Effector memory CD8-positive, alpha-beta T cell (primary cell): ENCODE measurements around the gene SDC3.

Experiments used
- ATAC-seq: fragments of 150-1000 bp; cut with Tn5 transposase; replicated peaks from 2 replicates; pipeline ENCODE4 v1.10.0; 2021; ENCODE audit warnings: mild to moderate bottlenecking, moderate library complexity
- DNase-seq, 3 experiments: peaks; one replicate each; pipeline ENCODE4 v3.0.0; 2021
- H3K27ac Mint-ChIP-seq, 2 donors: one replicate each; pipeline ENCODE4 v1.8.0; 2022; ENCODE audit warnings: mild to moderate bottlenecking in 2 of 2, mixed read lengths in 2 of 2, moderate library complexity in 2 of 2
- H3K27me3 Mint-ChIP-seq, 2 donors: one replicate each; pipeline ENCODE4 v1.8.0; 2022; ENCODE audit warnings: mixed read lengths in 2 of 2
- H3K36me3 Mint-ChIP-seq: one replicate; pipeline ENCODE4 v1.8.0; 2022; ENCODE audit warnings: mild to moderate bottlenecking, moderate library complexity, mixed read lengths; ENCODE audit not compliant: insufficient read depth
- H3K4me1 Mint-ChIP-seq, 2 donors: one replicate each; pipeline ENCODE4 v1.8.0; 2022; ENCODE audit warnings: low read depth in 2 of 2, mixed read lengths in 2 of 2
- H3K4me3 Mint-ChIP-seq, 2 donors: one replicate each; pipeline ENCODE4 v1.8.0; 2022; ENCODE audit warnings: mild to moderate bottlenecking in 2 of 2, mixed read lengths in 2 of 2, moderate library complexity in 2 of 2
- H3K9me3 Mint-ChIP-seq, 2 donors: one replicate each; pipeline ENCODE4 v1.8.0; 2022; ENCODE audit warnings: mixed read lengths in 2 of 2

Gene SDC3

DNA sequence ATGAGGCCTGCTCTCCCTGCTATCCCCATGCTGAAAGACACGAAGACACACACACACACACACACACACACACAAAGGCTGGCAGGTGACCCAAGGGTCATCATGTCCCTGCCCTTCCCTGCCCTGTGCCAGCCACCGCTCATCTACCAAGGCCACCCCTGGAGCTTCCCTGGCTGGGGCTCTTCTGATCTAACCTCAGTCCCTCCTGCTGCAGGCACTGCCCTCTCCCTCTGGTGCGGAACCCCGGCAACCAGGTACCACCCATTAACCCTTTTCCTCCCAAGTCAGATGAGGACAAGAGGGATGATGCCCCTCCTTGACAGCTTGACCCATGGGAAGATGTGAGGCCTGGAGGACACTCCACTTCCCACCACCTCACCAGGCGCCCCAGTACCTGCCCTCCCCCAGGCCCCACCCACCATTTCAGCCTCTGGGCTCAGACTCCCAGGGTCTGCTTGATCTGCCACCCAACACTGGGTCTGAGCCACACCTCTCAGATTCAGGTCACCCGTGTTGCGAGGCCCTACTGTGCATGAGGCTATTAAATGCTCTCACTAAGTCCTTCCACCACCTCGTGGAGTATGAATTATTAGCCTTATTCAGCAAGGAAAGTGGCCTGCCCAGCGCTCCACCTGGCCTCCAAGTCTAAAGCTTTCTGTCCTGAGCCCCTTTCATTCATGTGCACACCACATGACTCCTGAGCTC is 2.5 kb downstream of the SDC3 start:
- H3K27me3 Mint-ChIP-seq, result peaks cover 20 to 79% of the 10 kb centered on the region in 2 donors
- no peak overlapping the region for H3K4me3 Mint-ChIP-seq

DNA sequence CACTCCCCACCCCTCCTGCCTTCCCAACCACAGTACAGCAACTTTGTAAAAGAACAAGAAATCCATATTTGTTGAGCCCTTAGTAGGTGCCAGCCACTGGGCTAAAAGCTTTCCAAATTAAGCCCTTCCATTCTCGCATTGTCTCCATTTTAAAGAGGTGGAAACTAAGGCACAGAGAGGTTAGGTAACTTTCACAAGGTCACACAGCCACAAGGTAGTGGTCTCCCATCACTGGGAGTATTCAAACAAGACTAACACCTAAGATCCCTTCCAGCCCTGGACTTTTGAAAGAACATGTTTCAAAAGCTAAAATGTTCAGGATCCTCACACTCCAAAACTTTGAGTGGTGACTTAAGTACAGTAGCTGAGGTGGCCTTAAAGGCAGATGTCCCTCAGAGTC is 3.2 kb downstream of the SDC3 start:
- Mint-ChIP-seq H3K36me3 (peaks cover 4% of the 10 kb centered on the region), H3K27ac (no peak overlapping the region), H3K4me1 (peaks cover 15% of the 10 kb centered on the region in 2 donors), H3K27me3 (peaks cover 15 to 72% of the 10 kb centered on the region in 2 donors), H3K9me3 (no peaks in the 10 kb centered on the region), H3K4me3 (no peak overlapping the region)
- no peak for ATAC-seq
- DNase-seq, result no peak

More for the DNA sequence above, 2.5 kb downstream of the SDC3 start:
- Mint-ChIP-seq H3K27ac (peak overlapping the region in 1 of 2 donors; percentile 73), H3K9me3 (no peaks in the 10 kb centered on the region), H3K4me1 (peaks cover 15% of the 10 kb centered on the region in 2 donors), H3K36me3 (peaks cover 4% of the 10 kb centered on the region)
- ATAC-seq (no peak), DNase-seq (no peak)

DNA sequence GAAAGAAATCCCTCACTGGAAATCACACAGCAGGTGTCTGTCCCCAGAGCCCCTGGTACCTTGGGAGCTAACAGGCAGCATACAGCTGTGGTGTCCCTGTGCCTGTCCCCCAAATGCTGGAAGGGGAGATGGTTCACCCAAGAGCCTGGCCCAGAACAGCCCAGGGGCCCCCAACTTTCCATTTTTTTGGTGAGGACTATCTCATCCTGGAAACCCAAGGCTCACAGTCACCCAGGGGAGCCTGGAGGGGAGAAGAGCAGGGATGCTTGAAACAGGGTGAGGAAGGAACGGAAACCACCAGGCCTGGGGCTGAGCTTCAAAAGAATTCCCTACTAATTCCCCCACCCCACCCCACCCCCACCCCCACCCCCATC is 3.6 kb downstream of the SDC3 start:
- no peak overlapping the region for H3K27ac Mint-ChIP-seq
- peaks cover 13 to 69% of the 10 kb centered on the region in 2 donors for H3K27me3 Mint-ChIP-seq
- ATAC-seq, result no peak

DNA sequence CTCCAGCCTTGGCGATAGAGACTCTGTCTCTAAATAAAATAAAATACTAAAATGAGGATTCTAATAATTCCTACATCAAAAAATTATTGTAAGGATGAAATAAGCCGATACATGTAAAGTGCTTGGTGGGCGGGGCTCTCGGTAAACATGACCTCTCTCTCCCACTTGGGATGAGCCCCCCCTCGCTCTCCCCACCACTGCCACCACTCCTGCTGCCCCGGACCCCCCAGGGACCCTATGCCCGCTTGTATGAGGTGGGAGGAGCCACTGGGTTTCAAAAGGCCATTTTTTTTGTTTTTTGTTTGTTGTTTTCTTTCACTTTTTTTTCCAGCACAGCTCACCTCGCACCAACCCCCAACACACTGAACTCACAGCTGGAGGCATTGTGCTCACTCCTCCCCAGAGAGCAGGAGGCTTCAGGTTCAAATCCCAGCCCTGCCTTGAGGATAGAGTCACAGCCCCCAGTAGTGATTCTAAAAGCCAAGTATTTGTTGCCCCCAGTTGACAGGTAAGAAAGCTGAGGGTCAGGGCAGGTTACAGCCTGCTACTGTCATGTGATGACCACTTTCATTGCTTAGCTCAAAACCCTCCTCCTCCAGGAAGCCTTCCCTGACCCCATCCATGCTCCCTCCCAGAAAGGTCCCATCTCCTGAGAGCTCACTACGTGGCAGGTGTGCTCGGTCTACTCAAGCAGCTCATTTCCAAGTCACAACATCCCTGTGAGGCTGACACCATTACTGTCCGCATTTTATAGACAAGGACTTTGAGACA is 4.2 kb downstream of the SDC3 start:
- Mint-ChIP-seq H3K4me3 (no peak overlapping the region), H3K27ac (peak overlapping the region in 1 of 2 donors; percentile 35), H3K4me1 (peaks cover 10 to 12% of the 10 kb centered on the region in 2 donors), H3K9me3 (no peaks in the 10 kb centered on the region), H3K27me3 (peaks cover 13 to 69% of the 10 kb centered on the region in 2 donors), H3K36me3 (peaks cover 4% of the 10 kb centered on the region)
- no peak for DNase-seq
- ATAC-seq, result no peak

More for the DNA sequence above, 3.6 kb downstream of the SDC3 start:
- Mint-ChIP-seq H3K4me1 (peaks cover 15% of the 10 kb centered on the region in 2 donors), H3K4me3 (no peak overlapping the region), H3K36me3 (peaks cover 4% of the 10 kb centered on the region), H3K9me3 (no peaks in the 10 kb centered on the region)
- no peak for DNase-seq

DNA sequence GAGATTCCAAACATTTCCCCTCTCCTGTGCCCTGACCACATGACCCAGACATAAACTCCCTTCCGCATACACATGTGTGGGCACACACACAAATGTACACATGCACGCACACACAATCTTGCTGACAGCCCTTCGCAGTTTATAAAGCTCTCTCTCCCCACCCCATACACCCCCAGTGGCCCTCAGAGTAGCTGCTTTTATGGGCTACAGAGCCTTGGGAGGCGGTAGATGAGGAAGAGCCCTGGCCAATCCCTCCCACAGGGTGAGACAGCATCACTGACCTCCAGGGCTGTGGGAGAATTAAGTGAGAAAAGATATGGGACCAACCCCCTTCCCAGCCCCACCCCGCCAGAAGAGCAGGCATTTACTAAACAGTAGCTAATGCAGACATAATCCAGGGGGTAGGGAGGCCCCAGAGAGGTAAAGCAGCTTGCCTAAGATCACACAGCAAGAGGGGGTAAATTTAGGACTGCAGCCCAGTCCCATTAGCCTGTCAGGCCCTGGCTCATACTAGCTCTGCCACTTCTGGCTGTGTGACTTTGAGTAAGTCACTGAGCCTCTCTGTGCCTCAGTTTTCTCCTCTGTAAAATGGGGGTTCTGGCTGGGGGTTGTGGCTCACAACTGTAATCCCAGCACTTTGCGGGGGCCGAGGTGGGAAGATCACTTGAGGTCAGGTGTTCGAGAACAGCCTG is 5.1 kb downstream of the SDC3 start:
- ATAC-seq, result no peak
- no peak for DNase-seq
- H3K27ac Mint-ChIP-seq, result no peak overlapping the region

DNA sequence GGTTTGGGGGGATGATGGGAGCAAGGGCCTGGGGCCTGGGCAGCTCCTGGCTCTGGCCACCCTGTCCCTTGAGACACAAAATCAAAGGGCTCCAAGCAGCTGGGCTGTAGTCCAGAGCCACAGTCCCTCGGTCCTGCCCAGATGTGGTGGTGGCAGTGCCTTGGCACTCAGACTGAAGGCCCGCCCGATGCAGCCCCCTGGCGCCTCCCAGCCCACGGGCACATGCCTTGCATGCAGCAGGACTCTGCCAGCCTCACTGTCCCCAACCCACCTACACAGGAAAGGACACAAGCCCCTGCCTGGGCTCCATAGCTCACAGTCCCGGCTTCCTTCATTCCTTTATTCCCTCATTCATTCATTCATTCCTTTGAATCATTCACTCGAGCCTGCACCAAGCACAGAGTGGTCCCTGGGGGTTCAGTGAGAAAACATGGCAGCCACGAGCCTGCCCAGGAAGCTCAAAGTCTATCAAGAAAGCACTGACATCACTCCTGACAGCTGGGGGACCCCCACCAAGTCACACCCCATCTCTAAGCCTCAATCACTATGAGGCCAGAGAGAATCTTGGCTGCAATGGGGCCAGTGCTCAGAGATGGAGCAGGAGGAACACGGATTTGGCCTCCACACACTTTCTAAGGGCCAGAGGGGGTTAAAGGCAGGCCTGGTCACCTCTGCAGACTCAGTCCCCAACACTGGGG is 5.8 kb downstream of the SDC3 start:
- no peak overlapping the region for H3K27ac Mint-ChIP-seq
- H3K4me3 Mint-ChIP-seq, result no peak overlapping the region
- H3K36me3 Mint-ChIP-seq, result peaks cover 4% of the 10 kb centered on the region
- DNase-seq (no peak), ATAC-seq (no peak)
- peaks cover 5% of the 10 kb centered on the region in 2 donors for H3K4me1 Mint-ChIP-seq
- H3K9me3 Mint-ChIP-seq, result no peaks in the 10 kb centered on the region
- peaks cover 11 to 70% of the 10 kb centered on the region in 2 donors for H3K27me3 Mint-ChIP-seq

More for the DNA sequence above, 5.1 kb downstream of the SDC3 start:
- Mint-ChIP-seq H3K27me3 (peaks cover 13 to 65% of the 10 kb centered on the region in 2 donors), H3K4me1 (peaks cover 5 to 7% of the 10 kb centered on the region in 2 donors), H3K36me3 (peaks cover 4% of the 10 kb centered on the region), H3K4me3 (no peak overlapping the region), H3K9me3 (no peaks in the 10 kb centered on the region)

DNA sequence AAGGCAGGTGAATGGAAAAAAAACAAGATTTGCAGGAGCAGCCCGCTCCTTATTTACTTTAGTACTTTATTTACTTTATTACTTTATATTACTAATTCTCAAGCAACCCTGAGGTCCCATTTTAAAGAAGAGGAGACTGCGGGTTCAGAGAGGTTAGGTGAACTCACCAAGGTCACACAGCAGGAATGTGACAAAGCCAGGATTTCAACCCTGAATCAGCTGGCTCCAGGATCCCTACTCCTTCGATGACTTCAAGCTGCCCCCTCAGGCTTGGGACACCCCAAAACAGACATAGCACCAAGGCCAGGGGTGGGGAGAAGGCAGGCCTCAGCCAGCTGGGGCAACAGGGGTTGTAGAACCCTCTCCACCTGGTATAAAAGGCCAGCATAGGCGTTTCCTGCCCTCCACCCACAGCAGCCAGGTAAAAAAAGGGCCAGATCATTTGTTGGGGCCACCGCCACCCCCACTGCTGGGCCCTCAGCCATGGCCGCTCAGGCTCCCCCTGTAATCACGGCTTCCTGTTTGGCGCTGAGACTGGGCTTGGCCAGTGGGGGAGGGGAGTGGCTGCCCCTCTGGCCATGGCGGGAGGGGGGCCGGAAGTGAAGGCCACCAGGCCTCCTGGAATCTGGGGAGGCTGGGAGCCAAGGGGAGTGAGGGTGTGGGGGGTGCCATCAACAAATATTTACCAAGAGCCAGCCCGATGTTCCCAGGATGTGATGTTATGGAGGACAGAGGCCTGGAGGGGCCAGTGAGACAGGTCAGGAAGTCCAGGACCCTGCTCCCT is 6.6 kb downstream of the SDC3 start:
- no peak for ATAC-seq
- peaks cover 4% of the 10 kb centered on the region for H3K36me3 Mint-ChIP-seq
- H3K4me3 Mint-ChIP-seq, result no peak overlapping the region
- H3K27ac Mint-ChIP-seq, result no peak overlapping the region
- no peak for DNase-seq
- peaks cover 5 to 64% of the 10 kb centered on the region in 2 donors for H3K27me3 Mint-ChIP-seq
- H3K9me3 Mint-ChIP-seq, result no peaks in the 10 kb centered on the region
- H3K4me1 Mint-ChIP-seq, result peaks cover 0 to 2% of the 10 kb centered on the region in 2 donors

DNA sequence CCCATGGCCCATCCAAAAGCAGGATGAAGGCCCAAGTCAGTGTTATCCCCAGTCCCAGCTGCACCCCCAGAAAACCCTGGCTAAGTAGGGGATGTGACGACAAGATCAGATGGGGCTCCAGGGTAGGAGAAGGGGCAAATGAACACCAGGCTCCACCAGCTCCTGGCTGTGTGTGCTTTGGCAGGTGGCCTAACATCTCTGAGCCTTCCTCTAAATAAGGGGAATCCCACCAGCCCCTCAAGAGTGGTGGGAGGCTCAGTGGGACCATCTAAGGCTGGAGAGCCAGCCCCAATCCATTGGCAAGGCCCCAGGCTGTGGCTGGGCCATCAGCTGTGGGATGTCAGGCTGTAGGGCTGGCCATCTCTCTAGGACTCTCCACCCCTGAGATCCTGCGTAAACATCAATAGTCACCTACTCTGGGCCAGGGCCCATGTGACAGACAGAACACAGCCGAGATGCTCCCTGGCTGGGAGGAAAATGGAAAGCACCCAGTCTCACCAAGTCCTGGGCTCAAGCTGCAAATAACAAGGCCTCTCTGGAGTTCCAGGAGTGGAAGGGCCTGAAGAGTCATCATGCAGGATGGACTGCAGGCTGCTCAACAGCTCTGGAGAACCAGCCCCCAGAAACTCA is 7.5 kb downstream of the SDC3 start:
- Mint-ChIP-seq H3K4me3 (no peak overlapping the region), H3K36me3 (peaks cover 4% of the 10 kb centered on the region), H3K4me1 (peaks cover 0 to 2% of the 10 kb centered on the region in 2 donors), H3K27ac (no peak overlapping the region), H3K27me3 (peaks cover 12 to 62% of the 10 kb centered on the region in 2 donors), H3K9me3 (no peaks in the 10 kb centered on the region)
- DNase-seq (no peak), ATAC-seq (no peak)

DNA sequence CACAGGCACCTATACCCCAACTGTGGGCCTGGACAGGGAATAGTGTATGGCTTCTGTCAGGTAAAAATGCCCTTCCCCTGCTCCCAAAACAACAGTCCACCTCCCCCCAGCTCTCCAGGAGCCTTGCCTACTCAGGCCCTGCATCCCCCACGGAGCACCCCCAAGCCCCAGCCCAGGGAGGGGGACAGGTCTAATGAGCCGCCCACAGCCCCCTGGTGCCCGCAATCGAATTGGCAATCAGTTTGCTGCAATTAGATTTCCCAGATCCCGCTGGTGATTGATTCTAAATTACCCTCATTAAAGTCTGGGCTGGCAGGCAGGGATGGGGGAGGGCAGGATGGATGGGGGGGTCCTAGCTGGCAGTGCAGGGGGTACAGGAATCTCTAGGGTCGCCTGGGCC is 8.1 kb downstream of the SDC3 start:
- H3K4me3 Mint-ChIP-seq, result no peak overlapping the region
- peaks cover 14 to 62% of the 10 kb centered on the region in 2 donors for H3K27me3 Mint-ChIP-seq
- no peak overlapping the region for H3K27ac Mint-ChIP-seq
- H3K36me3 Mint-ChIP-seq, result peaks cover 4% of the 10 kb centered on the region
- peaks cover 0 to 2% of the 10 kb centered on the region in 2 donors for H3K4me1 Mint-ChIP-seq
- ATAC-seq, result no peak
- H3K9me3 Mint-ChIP-seq, result no peaks in the 10 kb centered on the region
- DNase-seq, result no peak

DNA sequence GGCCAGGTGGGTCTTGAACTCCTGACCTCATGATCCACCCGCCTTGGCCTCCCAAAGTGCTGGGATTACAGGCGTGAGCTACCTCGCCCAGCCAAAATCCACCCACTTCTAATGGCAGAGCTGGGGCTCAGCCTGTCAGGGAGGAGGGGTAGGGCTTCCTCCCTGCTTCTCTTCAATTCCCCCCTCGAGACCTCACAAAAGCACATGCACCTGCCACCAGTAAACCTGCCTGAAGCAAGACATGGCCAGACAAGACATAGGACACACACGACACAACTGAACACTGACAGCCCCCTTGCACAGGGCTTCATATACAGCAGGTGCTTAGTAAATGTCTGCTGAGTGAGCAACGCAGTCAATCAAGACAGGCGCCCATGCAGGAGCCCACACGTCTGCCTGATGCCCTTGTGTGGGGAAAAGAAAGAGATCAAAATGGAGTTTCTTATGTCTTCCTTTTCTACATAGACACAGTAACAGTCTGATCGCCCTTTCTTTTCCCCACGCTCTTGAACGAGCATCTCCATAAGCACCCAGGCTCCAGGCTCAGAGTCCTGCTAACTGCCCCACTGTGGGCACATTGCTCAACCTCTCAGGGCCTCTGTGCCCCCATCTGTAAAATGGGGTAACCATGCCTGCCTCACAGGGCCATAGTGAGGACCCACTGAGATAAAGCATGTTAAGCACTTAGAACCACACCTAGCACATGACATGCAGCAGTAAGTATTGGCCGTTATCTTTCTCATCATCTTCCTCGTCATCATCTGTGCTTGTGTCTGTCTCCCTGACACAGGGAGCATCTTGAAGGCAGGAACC is 8.8 kb downstream of the SDC3 start:
- Mint-ChIP-seq H3K27ac (no peak overlapping the region), H3K4me3 (no peak overlapping the region), H3K27me3 (peaks cover 14 to 63% of the 10 kb centered on the region in 2 donors), H3K4me1 (peaks cover 0 to 2% of the 10 kb centered on the region in 2 donors), H3K9me3 (no peaks in the 10 kb centered on the region), H3K36me3 (peaks cover 4% of the 10 kb centered on the region)
- ATAC-seq (no peak), DNase-seq (no peak)

DNA sequence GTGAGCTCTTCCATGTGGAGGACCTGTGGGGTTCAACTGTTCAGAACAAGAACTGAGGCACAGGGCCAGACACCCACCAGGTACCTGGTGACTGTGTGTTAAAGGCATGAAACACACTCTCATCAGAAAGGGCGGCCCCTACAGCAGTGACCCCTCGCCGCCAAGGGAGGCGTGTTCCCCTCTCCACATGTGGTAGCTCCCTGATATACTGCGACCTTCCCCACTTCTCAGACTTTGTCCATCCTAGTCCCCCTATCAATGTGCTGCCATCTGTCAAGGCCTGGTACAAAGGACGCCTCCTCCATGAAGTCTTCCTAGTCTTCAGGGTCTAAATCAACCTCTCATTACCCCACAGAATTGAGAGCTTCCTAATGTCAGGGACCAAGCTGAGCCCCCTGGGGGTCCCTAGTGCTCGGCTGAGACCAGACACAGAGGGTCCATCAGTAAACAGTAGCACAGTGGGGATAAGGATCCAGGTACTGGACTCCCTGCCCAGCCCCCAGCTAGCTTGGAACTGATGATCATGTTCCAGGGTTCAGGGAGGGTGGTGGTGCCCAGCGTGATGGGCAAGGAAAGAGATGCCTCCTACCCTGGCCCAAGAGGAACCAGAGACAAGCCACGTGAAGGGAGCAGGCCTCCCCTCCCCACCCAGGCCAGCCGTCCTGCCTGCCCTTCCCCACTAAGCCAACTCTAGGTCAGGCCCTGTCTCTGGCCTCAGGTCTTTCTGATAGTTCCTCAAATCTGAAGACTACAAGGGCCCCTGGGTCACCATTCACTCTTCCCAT is 10.3 kb downstream of the SDC3 start:
- DNase-seq, result no peak
- Mint-ChIP-seq H3K4me3 (no peak overlapping the region), H3K27ac (peak overlapping the region in 1 of 2 donors; percentile 16), H3K9me3 (no peaks in the 10 kb centered on the region), H3K27me3 (peaks cover 9 to 48% of the 10 kb centered on the region in 2 donors), H3K36me3 (no peaks in the 10 kb centered on the region), H3K4me1 (no peaks in the 10 kb centered on the region)
- no peak for ATAC-seq
